Stimulated activated CD4-positive, alpha-beta T cell treated with anti-CD3 and anti-CD28 coated beads, Interleukin-1b, Interleukin-23, amount 100 ng/mL, for 1 hour (primary cell): ENCODE measurements around the gene LYRM2.

Source experiments
- DNase-seq, 2 donors: peaks; one replicate each; pipeline ENCODE4 v3.0.0-alpha.2; 2020; ENCODE audit warnings: low read depth in 2 of 2

The LYRM2 gene

DNA sequence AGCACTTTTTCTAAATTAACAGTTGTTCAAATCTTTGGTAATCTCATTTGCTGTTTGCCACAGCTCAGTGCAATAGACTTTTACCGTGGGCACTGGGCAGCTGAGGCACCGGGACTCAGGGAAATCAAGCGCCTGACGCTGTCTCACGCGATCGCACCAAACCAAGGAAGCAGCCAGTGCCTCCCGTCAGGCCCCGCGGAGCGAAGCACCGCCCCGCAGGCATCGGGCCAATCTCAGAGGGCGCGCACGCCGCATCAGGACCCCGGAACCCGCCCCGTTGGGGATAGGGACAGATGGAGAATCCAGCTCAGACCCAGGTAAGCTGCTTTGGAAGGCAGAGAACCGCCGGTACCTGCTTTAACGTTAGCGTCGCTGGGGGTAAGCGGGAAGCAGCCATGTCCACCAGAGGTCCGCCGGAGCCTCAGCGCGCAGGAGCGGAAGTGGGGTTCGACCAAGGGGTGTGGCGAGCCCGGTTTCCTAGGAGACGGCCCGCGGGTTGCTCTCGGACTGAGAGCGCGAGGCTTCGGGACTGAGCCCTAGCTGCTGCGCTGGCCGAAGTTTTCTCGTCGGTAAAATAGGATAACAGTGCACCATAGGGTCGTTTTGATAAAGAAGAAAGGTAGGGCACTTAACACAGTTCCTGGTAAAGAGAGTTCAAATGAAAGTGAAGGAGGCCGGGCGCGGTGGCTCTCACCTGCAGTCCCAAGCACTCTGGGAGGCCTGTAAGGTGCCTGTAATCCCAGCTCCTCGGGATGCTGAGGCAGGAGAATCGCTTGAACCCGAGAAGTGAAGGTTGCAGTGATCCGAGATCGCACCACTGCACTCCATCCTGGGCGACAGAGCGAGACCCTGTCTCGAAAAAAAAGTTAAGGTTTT lies at the start of gene LYRM2:
TSS of gene LYRM2 (minus strand) at position 428 of the 876 bp plus-strand sequence. CDS start at position 397, 31 bp downstream.
- peak; percentile 62 to 74 for DNase-seq

DNA sequence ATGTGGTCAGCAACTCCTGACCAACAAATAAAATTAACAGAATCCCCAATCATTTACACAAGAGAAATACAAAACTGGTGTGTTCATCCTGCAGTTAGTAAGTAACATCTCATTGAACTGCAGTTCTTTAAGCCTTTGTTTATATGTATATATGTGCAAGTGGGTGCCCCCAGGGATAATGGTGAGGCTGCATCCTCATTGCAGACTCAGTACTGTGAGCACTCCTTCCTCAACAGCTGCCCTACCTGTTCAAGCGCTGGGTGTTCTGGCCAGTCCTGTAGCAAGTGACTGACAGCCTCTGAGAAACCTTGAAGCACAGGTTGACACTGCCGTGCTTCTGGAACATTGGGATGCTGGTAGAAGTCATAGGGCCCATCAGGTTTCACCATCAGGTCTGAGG lies 49.8 kb upstream of the LYRM2 start:
- DNase-seq = no peak

DNA sequence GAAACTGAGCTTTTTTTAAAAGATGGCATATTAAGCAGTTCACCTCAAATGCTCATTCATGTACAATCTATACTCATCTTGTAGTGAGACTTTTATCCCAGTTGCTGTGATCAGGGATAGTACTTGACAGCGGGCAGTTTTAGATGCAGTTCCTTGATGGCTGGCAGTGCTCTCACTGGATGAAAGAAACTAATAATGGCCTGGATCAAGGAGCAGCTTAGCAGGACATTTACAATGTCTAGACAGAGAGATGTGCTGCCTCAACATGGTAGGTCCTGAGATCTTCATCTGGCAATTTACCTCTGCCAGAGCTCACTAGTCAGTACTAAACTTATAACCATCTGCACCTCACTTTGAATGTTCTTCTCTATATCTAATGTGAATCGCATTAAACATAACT lies 46.8 kb upstream of the LYRM2 start:
- DNase-seq = no peak

DNA sequence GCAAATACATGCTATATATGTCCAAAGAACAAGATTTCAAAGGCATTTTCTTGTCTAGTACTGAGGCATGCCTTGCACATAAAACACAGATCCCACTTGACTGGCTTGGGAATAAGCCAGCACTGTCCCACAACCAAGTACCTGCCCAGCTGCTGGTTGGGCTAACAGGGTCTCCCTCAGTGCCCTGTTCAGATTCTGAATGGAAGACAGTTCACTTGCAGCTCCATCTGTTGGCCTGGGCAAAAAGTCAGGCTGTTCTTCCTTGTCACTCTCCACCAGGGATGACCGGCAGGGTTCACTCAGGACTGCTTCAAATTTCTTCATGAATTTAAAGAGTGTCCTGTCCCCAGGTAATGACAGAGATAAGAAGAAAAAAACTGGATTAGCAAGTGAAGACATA lies 44.4 kb upstream of the LYRM2 start:
- no peak for DNase-seq

DNA sequence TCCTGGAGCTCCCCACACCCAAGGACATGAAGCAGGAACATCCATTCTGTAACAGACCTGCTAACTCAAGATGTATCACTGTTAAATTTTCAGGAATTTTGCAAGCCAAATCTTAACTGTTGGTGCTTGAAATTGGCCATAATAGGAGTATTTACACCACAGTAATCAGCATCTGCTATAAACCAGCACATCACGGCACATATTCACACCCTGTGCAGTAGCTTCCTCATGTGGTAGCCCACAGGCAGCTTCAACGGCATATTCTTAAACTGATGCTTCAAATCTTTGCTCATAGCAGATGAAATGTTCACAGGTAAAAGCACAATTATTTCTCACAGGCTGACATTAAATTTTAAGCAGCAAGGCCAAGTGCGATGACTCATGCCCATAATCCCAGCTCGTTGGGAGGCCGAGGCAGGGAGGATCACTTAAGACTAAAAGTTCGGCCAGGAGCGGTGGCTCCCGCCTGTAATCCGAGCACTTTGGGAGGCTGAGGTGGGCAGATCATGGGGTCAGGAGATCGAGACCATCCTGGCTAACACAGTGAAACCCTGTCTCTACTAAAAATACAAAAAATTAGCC lies 43.5 kb upstream of the LYRM2 start:
- no peak for DNase-seq

- DNase-seq = no peak
Measured at GRCh38 chr6:89680551-89680950, 42.0 kb upstream of the LYRM2 start.

DNA sequence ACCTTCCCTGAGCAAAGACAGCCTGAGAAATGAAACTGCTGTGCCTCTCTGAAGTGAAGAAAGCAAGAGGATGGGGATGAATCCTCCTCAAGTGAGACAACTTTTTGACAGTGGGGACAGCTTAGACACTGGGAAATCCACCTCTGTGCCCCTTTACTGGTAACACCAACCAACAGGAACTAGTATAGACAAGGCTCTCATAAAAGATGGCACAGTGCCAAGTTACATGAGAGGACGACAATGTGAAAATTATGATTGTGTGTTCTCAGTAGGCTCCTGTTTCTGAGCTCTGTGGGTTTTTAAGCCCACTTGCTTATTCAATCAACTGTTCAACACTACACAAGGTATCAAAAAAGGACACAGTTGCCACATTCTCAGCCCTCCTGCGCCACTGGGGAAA lies 41.6 kb upstream of the LYRM2 start:
- no peak for DNase-seq

DNA sequence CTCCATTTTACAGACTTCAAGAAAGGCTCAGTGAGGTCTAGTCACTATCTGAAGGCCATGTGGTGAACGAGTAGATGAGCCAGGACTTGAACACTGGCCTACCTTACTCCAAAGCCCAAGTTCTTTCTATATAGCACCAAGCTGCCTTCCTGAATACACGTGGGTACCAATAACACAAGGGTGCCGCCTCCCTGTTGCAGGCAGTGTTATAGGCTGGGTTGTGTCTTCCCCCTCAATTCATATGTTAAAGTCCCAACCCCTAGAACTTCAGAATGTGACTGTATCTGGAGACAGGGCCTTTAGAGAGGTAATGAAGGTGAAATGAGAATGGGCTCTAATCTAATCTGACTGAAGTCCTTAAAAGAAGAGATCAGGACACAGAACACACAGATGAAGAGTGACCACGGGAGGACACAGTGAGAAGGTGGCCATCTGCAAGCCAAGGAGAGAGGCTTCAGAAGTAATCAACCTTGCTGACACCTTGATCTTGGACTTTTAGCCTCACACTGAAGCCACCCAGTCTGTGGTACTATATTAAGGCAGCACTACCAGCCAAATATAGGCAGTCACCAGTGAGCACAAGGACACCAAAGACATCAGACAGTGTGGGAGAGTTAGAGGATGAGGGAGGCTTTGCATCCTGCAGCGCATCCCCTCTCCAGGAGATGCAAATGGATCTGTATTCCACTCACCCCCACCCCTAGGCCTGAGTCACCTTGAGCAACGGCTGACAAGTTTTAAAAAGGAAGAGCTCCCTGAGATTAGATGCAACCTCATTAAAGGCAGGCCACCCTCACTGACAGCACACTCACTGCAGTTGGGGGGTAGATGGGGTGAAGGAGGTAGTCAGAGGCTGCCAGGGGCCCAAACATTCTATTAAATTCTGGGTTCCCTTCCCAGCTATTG lies 40.9 kb upstream of the LYRM2 start:
- no peak for DNase-seq

DNA sequence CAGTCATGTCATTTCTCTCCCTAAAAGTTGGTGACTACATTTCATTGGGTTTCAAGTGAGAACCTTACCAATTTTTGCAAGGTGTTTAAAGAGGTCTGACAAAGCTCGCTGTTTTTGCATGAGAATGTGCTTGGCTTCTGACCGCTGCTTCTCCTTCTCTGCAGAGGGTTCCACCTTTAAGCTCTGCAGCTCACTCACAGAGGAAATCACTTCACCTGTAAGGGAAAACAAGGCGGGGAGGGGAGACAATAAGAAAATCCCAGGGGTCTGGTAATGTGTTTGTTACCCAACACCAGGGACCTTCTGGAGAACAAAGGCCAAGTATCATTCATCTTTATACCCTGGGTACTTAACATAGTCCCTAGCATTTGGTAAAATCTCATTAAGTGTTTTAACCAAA lies 40.0 kb upstream of the LYRM2 start:
- no peak for DNase-seq

GRCh38 chr6:89675949-89676748 lies 37.6 kb upstream of the LYRM2 start:
- DNase-seq = no peak

DNA sequence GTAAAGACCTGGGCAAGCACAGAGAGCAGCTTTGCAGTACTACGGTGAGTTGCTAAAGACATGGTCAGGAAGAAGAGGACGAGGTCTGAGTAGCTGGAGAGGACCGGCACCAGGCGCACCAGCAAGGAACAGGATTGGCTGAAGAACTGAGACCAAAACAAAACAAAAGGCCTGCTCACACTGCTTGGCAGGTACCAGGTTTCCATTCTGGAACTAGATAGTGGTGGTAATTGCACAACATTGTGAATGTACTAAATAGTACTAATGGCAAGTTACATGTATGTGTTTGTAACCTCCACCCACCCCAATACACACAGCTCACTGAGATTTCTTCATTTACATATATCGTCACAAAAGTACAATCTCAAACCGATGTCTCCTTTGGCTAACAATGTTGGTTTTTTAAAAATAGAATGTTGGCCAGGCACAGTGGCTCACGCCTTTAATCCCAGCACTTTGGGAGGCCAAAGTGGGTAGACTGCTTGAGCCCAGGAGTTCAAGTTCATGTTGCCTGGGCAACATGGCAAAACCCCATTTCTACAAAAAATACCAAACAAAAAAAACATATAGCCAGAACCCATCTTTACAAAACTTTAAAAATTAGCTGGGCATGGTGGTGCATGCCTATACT lies 32.5 kb upstream of the LYRM2 start:
- DNase-seq = no peak

DNA sequence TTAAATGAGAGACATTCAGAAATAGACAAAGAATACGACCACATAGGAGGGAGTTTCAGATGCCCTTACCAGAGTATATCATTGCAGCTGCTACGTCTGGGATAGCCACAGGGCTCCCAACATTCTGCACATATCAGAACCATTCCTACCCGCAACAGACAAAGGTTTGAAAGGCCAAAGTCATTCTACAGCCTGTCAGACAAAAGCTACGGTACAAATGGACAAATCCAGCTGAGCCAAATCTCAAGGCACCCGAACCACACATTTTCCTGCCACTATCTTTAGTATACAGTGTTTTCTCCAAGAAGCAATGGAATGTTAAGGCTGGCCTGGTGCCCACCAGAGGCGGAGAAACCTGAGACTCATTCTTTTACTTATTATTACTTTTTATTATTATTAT lies 30.5 kb upstream of the LYRM2 start:
- DNase-seq = no peak

DNA sequence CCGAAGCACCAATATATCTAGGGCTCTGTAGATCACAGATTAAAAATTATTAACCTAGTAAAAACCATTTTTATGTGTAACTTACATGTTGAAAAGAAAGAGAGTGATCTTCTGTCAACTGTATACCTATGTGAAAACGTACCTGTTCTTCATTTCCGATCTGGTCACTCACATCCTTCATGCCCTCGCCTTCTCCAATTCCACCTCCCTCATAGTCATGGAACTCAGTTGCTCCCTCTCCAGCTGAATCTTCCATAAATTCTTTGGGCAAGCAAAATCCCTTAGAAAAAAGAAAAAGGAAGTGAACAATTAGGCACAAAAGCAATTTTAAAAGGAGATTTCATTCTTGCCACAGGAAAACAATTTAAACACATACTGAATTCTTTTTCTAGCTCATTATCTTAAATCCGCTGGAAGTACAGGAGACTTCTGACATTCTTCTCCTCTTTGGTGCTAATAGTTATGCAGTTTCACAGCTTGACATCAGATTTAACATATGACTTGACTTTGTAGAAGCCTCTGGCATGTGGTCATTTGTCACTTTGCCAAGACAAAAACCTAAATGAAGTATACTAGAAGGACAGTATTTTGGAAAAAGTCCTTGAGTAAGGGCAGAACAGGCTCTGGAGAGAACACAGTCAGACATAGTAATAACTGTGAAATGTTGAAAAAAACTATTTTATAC lies 29.5 kb upstream of the LYRM2 start:
- DNase-seq = no peak

DNA sequence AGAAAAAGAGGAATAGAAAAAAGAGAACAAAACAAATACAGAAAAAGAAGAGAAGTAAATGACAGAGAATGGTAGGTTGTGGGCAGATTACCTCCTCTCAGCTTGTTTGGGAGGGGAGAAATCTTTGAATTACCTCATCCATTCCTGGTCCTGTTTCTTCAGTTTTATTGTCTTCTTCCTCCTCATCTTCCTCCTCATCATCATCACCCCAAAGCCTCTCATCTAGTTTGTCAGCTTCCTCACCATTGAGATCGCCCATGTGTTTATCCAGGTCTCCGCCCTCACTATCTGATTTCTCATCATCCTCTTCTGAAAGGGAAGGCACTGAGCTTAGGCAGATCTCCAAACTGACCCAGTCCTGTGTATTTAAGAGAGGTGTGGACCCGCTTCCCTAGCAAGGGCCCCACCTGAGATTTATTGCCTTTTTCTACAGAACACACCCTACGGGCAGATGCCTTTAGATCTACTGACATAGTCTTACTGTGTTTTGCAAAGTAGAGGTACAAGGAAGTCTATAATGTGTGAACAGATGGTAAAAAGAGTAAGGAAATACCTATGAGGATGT lies 24.2 kb upstream of the LYRM2 start:
- no peak for DNase-seq

- no peak for DNase-seq
Measured at GRCh38 chr6:89661559-89661958, 23.0 kb upstream of the LYRM2 start.

DNA sequence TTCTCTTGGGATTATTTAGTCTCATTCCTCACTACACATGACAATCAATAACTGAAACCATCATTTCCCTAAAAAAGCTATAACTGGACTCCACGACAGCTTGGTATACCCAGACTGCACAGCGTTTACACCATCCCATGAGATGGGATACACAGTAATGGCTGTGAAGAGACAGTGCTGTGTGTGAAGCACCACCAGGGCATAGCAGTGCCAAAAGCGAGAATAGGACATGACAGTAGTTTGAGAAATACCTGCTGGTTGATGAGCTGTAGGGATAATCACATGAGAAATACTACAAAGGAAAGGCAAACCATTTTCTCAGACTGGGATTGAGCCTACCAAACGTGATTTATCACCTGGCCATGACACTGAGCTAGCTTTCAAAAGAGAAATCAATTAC lies 22.4 kb upstream of the LYRM2 start:
- DNase-seq = no peak

- DNase-seq = no peak
Measured at GRCh38 chr6:89657445-89658158, 19.1 kb upstream of the LYRM2 start.

GRCh38 chr6:89655122-89655521 lies 16.6 kb upstream of the LYRM2 start:
- DNase-seq = no peak

- DNase-seq = no peak
Measured at GRCh38 chr6:89650579-89650978, 12.0 kb upstream of the LYRM2 start.

DNA sequence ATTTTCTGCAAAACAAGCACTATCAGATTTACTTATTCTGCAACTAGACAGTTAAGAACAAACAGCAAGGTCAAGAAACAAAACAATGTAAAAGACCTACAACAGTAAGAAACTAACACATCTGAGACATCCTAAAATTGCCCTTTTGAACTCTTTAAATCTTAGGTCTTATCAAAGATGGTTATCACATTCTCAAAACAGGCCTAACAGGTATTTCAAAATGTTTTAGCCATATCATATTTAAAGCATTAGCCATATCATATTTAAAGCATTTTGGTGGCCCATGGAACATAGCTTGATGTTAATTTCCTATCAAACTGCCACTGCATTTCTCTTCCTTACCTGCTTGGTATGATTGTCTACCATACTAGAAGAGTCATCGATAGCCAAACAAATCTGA lies 11.1 kb upstream of the LYRM2 start:
- no peak for DNase-seq
